A549 (cell line): ENCODE results near the gene KIFC3.

Experiments
- CEBPB ChIP-seq, 2 experiments: fragments of >200 bp in 1 of 2; sonication (Bioruptor Twin) in 1 of 2; formaldehyde crosslinking in 1 of 2; IDR thresholded peaks; 2 replicates each; pipeline ENCODE4 v1.6.1; 2012 to 2016
- CHD2 ChIP-seq: fragments of 150-350 bp; IDR thresholded peaks from 2 replicates; pipeline ENCODE4 v1.6.1; 2014; ENCODE audit warnings: low read length; ENCODE audit not compliant: partially characterized antibody
- CTCF ChIP-seq: fragments of >200 bp; sonication (Bioruptor Twin); formaldehyde crosslinking; IDR thresholded peaks from 3 replicates; pipeline ENCODE4 v1.5.1; 2016
- ESRRA ChIP-seq: fragments of 150-350 bp; IDR thresholded peaks from 2 replicates; pipeline ENCODE4 v1.6.1; 2014; ENCODE audit warnings: mild to moderate bottlenecking, low read length, borderline replicate concordance
- KDM1A ChIP-seq: fragments of 200-600 bp; sonication (generic); IDR thresholded peaks from 2 replicates; pipeline ENCODE4 v1.6.1; 2016; ENCODE audit warnings: low read depth, mild to moderate bottlenecking
- MAX ChIP-seq: IDR thresholded peaks from 2 replicates; pipeline ENCODE4 v1.6.1; 2012
- MYC ChIP-seq: IDR thresholded peaks from 2 replicates; pipeline ENCODE4 v1.6.1; 2012; ENCODE audit warnings: mild to moderate bottlenecking, inconsistent platforms, low read length, improper control_type of control experiment, borderline replicate concordance
- NR3C1 ChIP-seq: fragments of >200 bp; sonication (Bioruptor Twin); formaldehyde crosslinking; IDR thresholded peaks from 3 replicates; pipeline ENCODE4 v1.6.1; 2017
- POLR2A ChIP-seq: IDR thresholded peaks from 2 replicates; pipeline ENCODE4 v1.6.1; 2012; ENCODE audit warnings: mild to moderate bottlenecking, low read length
- RAD21 ChIP-seq, 2 experiments: fragments of >200 bp in 1 of 2; sonication (Bioruptor Twin) in 1 of 2; formaldehyde crosslinking in 1 of 2; IDR thresholded peaks in 1 of 2; conservative IDR thresholded peaks in 1 of 2; 2 replicates in 1 of 2; 3 replicates in 1 of 2; pipeline ENCODE4 v1.6.1; 2012 to 2018; ENCODE audit warnings: inconsistent platforms in 1 of 2
- SREBF2 ChIP-seq: fragments of 450-650 bp; IDR thresholded peaks from 2 replicates; pipeline ENCODE4 v1.6.1; 2014; ENCODE audit warnings: mild to moderate bottlenecking, moderate library complexity
- USF2 ChIP-seq: fragments of 450-650 bp; IDR thresholded peaks from 2 replicates; pipeline ENCODE4 v1.6.1; 2014; ENCODE audit warnings: antibody characterized with exemption

- TF ChIP-seq KDM1A (no peak), CEBPB (IDR thresholded peaks at IDR 0.05) (no peak), CTCF (no peak), POLR2A (no peak), MAX (no peak), MYC (no peak), SREBF2 (no peak), ESRRA (no peak), RAD21 (conservative IDR thresholded peaks at IDR 0.05 in 1 of 2, IDR thresholded peaks at IDR 0.05 in 1 of 2) (no peak), CHD2 (no peak), USF2 (no peak), NR3C1 (no peak)
Measured at GRCh38 chr16:57762365-57763040, 39.8 kb downstream of the KIFC3 start.
